C4-2B (cell line): ENCODE results near the gene RNF20.

Source experiments
- H3K27ac ChIP-seq: fragments of 450-650 bp; 2 replicates; pipeline ENCODE4 v1.5.1; 2017
- ZFX ChIP-seq: fragments of 450-650 bp; IDR thresholded peaks from 2 replicates; pipeline ENCODE4 v1.6.1; 2017
- TF ChIP-seq, protein P1 (sequence below): fragments of 450-650 bp; conservative IDR thresholded peaks from 2 replicates; pipeline ENCODE4 v1.5.1; 2017; ENCODE audit warnings: mild to moderate bottlenecking

RNF20 gene

GRCh38 chr9:101533334-101534204 lies at the start of gene RNF20:
TSS of gene RNF20 (plus strand) at chr9:101533853. CDS start at chr9:101535424, 1,571 bp downstream.
- peak; percentile 77 for TF ChIP-seq ZFX
- TF ChIP-seq, protein P1, sequence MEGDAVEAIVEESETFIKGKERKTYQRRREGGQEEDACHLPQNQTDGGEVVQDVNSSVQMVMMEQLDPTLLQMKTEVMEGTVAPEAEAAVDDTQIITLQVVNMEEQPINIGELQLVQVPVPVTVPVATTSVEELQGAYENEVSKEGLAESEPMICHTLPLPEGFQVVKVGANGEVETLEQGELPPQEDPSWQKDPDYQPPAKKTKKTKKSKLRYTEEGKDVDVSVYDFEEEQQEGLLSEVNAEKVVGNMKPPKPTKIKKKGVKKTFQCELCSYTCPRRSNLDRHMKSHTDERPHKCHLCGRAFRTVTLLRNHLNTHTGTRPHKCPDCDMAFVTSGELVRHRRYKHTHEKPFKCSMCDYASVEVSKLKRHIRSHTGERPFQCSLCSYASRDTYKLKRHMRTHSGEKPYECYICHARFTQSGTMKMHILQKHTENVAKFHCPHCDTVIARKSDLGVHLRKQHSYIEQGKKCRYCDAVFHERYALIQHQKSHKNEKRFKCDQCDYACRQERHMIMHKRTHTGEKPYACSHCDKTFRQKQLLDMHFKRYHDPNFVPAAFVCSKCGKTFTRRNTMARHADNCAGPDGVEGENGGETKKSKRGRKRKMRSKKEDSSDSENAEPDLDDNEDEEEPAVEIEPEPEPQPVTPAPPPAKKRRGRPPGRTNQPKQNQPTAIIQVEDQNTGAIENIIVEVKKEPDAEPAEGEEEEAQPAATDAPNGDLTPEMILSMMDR, result no peak
- peak within 1 kb of the TSS; percentile 79 for H3K27ac ChIP-seq

GRCh38 chr9:101484046-101484445 lies 49.6 kb upstream of the RNF20 start:
- H3K27ac ChIP-seq, result no peak overlapping the region
- TF ChIP-seq ZFX, result no peak
- TF ChIP-seq, protein P1, result no peak

DNA sequence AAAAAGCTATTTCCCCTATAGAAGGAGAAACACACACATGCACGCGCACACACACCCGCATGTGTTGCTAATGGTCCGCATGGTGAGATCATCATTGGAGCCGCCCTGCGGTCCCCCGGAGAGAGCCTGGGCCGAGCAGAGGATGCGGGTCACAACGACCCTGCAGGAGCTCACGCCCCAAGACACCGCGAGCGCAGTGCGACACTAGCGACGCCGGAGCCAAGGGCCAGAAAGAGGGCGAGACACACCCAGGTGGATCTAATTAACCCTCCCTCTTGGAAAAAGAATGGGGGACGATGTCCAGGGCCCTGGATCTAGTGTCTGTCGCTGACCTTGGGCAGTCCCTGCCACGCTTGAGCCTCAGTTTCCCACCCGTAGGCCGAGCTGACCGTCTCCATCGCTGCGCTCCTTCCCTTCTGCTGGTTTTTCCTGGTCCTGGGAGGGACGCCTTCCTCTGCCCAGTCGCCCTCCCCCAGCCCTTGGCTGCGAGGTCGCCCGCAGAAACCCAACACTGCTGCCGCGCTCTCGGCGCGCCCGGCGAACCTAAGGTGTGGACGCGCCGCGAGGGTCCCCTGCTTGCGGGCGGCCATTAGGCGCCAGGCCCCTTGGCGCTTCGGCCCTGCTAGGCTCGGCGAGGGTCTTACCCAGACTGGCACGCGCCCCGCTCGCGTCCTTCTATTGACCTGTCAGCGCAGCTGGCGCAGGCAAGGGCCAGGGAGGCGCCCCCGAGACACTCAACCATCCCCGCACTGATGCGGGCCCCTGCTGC lies 47.5 kb upstream of the RNF20 start:
- no peak overlapping the region for H3K27ac ChIP-seq
- TF ChIP-seq, protein P1, result no peak
- no peak for TF ChIP-seq ZFX

GRCh38 chr9:101486693-101487442 lies 46.8 kb upstream of the RNF20 start:
- TF ChIP-seq, protein P1, result no peak
- TF ChIP-seq ZFX, result no peak
- no peak overlapping the region for H3K27ac ChIP-seq

- TF ChIP-seq ZFX, result no peak
- TF ChIP-seq, protein P1, result no peak
- H3K27ac ChIP-seq, result no peak overlapping the region
Observed at GRCh38 chr9:101487443-101487840, 46.2 kb upstream of the RNF20 start.

- TF ChIP-seq, protein P1, result no peak
- no peak for TF ChIP-seq ZFX
- H3K27ac ChIP-seq, result no peak overlapping the region
Observed at GRCh38 chr9:101495810-101496209, 37.8 kb upstream of the RNF20 start.
